OCI-LY3 (cell line): ENCODE data around the gene RAB23.

Experiments
- H2AFZ ChIP-seq: fragments of 200-600, 300-600 bp; shearing (Covaris generic); 2 replicates; pipeline ENCODE4 v1.6.0; 2014; ENCODE audit warnings: antibody characterized with exemption, low read depth, low read length
- H3K27ac ChIP-seq: fragments of 200-600, 300-600 bp; sonication (generic); 2 replicates; pipeline ENCODE4 v1.5.1; 2014; ENCODE audit warnings: mild to moderate bottlenecking, low read length, moderate library complexity, mixed read lengths
- H3K27me3 ChIP-seq: fragments of 200-600, 300-600 bp; sonication (generic); 2 replicates; pipeline ENCODE4 v1.6.1; 2014; ENCODE audit warnings: low read depth, low read length, mixed read lengths
- H3K36me3 ChIP-seq: fragments of 200-600, 300-600 bp; sonication (generic); replicated peaks from 2 replicates; pipeline ENCODE3; 2014; ENCODE audit warnings: low read depth, low read length, mixed read lengths
- H3K4me1 ChIP-seq: fragments of 300-600, 200-600 bp; sonication (generic); 2 replicates; pipeline ENCODE4 v1.6.1; 2014; ENCODE audit warnings: low read length, mixed read lengths
- H3K4me2 ChIP-seq: fragments of 200-600, 300-600 bp; sonication (generic); 2 replicates; pipeline ENCODE4 v1.6.1; 2014; ENCODE audit warnings: low read length, mixed read lengths
- H3K4me3 ChIP-seq: fragments of 300-600, 200-600 bp; sonication (generic); 2 replicates; pipeline ENCODE4 v1.5.1; 2014; ENCODE audit warnings: antibody characterized with exemption, mild to moderate bottlenecking, low read length, moderate library complexity
- H3K79me2 ChIP-seq: fragments of 300-600, 200-600 bp; shearing (Covaris generic); 2 replicates; pipeline ENCODE4 v1.6.1; 2014; ENCODE audit warnings: mild to moderate bottlenecking, low read length, mixed read lengths
- H3K9ac ChIP-seq: fragments of 300-600, 200-600 bp; shearing (Covaris generic); 2 replicates; pipeline ENCODE4 v1.6.0; 2014; ENCODE audit warnings: mild to moderate bottlenecking, low read length, moderate library complexity
- H3K9me3 ChIP-seq: fragments of 200-600, 300-600 bp; shearing (Covaris generic); 2 replicates; pipeline ENCODE4 v1.6.1; 2014; ENCODE audit warnings: low read length, mixed read lengths; ENCODE audit not compliant: insufficient read depth
- H4K20me1 ChIP-seq: fragments of 200-600, 300-600 bp; sonication (generic); 2 replicates; pipeline ENCODE4 v1.6.1; 2016; ENCODE audit warnings: low read length, mixed read lengths; ENCODE audit not compliant: insufficient read depth
- EZH2phosphoT487 ChIP-seq: fragments of 200-600 bp; shearing (Covaris generic); IDR thresholded peaks from 2 replicates; pipeline ENCODE4 v1.6.1; 2018; ENCODE audit warnings: antibody characterized with exemption, mixed run types, low read depth
- TF ChIP-seq, protein P1 (sequence below): fragments of 200-600, 300-600 bp; sonication (generic); IDR thresholded peaks from 2 replicates; pipeline ENCODE4 v1.5.1; 2014; ENCODE audit warnings: antibody characterized with exemption, low read length, low read depth

Gene RAB23

DNA sequence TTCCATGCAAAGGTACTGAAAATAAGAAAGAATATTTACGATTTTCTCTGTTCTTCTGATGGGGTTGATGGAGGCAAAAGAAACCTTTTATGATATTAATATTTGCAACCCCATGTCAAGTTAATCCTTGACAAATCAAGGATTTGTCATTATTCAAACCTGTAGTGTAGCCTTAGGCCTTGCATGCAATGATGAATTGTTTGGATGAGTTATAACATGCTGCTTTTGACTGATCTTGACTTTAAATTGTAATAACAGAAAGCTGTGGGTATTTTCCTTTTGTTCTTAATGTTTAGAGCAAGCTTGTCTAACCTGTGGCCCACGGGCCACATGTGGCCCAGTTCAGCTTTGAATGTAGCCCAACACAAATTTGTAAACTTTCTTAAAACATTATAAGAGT lies 63.0 kb downstream of the RAB23 start:
- Histone ChIP-seq H3K4me1 (no peaks in the 10 kb centered on the region), H3K4me3 (no peak overlapping the region), H3K9me3 (no peaks in the 10 kb centered on the region), H3K9ac (no peak overlapping the region), H3K27ac (no peak overlapping the region), H4K20me1 (no peaks in the 10 kb centered on the region), H2AFZ (no peak overlapping the region), H3K79me2 (no peaks in the 10 kb centered on the region), H3K27me3 (no peaks in the 10 kb centered on the region), H3K36me3 (peaks cover 41% of the 10 kb centered on the region), H3K4me2 (no peak overlapping the region)
- TF ChIP-seq, protein P1, sequence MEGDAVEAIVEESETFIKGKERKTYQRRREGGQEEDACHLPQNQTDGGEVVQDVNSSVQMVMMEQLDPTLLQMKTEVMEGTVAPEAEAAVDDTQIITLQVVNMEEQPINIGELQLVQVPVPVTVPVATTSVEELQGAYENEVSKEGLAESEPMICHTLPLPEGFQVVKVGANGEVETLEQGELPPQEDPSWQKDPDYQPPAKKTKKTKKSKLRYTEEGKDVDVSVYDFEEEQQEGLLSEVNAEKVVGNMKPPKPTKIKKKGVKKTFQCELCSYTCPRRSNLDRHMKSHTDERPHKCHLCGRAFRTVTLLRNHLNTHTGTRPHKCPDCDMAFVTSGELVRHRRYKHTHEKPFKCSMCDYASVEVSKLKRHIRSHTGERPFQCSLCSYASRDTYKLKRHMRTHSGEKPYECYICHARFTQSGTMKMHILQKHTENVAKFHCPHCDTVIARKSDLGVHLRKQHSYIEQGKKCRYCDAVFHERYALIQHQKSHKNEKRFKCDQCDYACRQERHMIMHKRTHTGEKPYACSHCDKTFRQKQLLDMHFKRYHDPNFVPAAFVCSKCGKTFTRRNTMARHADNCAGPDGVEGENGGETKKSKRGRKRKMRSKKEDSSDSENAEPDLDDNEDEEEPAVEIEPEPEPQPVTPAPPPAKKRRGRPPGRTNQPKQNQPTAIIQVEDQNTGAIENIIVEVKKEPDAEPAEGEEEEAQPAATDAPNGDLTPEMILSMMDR, result no peak
- no peak for TF ChIP-seq EZH2phosphoT487

GRCh38 chr6:57158658-57159057 lies 63.4 kb downstream of the RAB23 start:
- no peak for TF ChIP-seq EZH2phosphoT487
- TF ChIP-seq, protein P1, result no peak
- Histone ChIP-seq H3K36me3 (peaks cover 41% of the 10 kb centered on the region), H3K4me2 (no peak overlapping the region)

GRCh38 chr6:57147955-57148858 lies 73.9 kb downstream of the RAB23 start:
- Histone ChIP-seq H3K4me3 (no peak overlapping the region), H3K9me3 (no peaks in the 10 kb centered on the region), H3K27ac (no peak overlapping the region), H3K36me3 (peaks cover 46% of the 10 kb centered on the region), H3K4me2 (no peak overlapping the region), H2AFZ (no peak overlapping the region), H3K9ac (no peak overlapping the region), H3K79me2 (no peaks in the 10 kb centered on the region), H3K27me3 (no peaks in the 10 kb centered on the region), H3K4me1 (peaks cover 4% of the 10 kb centered on the region; the same call in 1 of the 2 replicates), H4K20me1 (no peaks in the 10 kb centered on the region)
- TF ChIP-seq EZH2phosphoT487, result no peak
- TF ChIP-seq, protein P1, result no peak

More at GRCh38 chr6:57158658-57159057, 63.4 kb downstream of the RAB23 start:
- no peaks in the 10 kb centered on the region for H3K79me2 ChIP-seq
- H3K4me3 ChIP-seq, result no peak overlapping the region
- H2AFZ ChIP-seq, result no peak overlapping the region
- no peaks in the 10 kb centered on the region for H3K4me1 ChIP-seq
- H3K27me3 ChIP-seq, result no peaks in the 10 kb centered on the region
- H3K27ac ChIP-seq, result no peak overlapping the region
- no peaks in the 10 kb centered on the region for H4K20me1 ChIP-seq
- no peaks in the 10 kb centered on the region for H3K9me3 ChIP-seq
- H3K9ac ChIP-seq, result no peak overlapping the region

DNA sequence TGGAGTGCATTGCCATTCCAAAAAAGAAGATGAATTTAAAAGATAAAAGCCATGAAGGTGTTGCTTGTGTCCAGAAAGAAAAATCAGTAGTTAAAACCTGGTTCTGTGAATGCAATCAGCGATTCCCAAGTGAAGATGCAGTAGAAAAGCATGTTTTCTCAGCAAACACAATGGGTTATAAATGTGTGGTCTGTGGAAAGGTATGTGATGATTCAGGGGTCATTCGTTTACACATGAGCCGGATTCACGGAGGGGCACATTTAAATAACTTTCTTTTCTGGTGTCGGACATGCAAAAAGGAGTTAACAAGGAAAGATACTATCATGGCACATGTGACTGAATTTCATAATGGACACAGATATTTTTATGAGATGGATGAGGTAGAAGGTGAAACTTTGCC lies 74.7 kb downstream of the RAB23 start:
- H3K9me3 ChIP-seq, result no peaks in the 10 kb centered on the region
- H3K36me3 ChIP-seq, result peaks cover 47% of the 10 kb centered on the region
- H3K4me3 ChIP-seq, result no peak overlapping the region
- peaks cover 4% of the 10 kb centered on the region; the same call in 1 of the 2 replicates for H3K4me1 ChIP-seq
- no peaks in the 10 kb centered on the region for H3K27me3 ChIP-seq
- no peaks in the 10 kb centered on the region for H3K79me2 ChIP-seq
- no peak overlapping the region for H3K9ac ChIP-seq
- TF ChIP-seq, protein P1, result no peak
- no peak for TF ChIP-seq EZH2phosphoT487
- H3K4me2 ChIP-seq, result no peak overlapping the region
- H3K27ac ChIP-seq, result no peak overlapping the region
- no peaks in the 10 kb centered on the region for H4K20me1 ChIP-seq
- no peak overlapping the region for H2AFZ ChIP-seq
